Fibroblast of skin of right biceps (primary cell): ENCODE data around the gene CTAG1B.
"Not testable (repeated sequence)": the region's sequence is repeated elsewhere in the genome, so short reads cannot be mapped to it uniquely, and the experiment has no call there.

ENCODE experiments used
- DNase-seq: peaks from one replicate; pipeline ENCODE4 v3.0.0-alpha.2; 2013

CTAG1B gene

GRCh38 chrX:154619182-154619581, at the start of gene CTAG1B:
Gene CTAG1B (minus strand): TSS chrX:154619282. CDS start chrX:154619218, 64 bp downstream.
- not testable (repeated sequence) for DNase-seq

GRCh38 chrX:154661899-154662298, 42.8 kb upstream of the CTAG1B start:
- DNase-seq = no peak

GRCh38 chrX:154661170-154661569, 42.1 kb upstream of the CTAG1B start:
- DNase-seq = no peak

- no peak for DNase-seq
These were observed 41.5 kb upstream of the CTAG1B start for GRCh38 chrX:154660541-154660940.

GRCh38 chrX:154658957-154659356, 39.9 kb upstream of the CTAG1B start:
- no peak for DNase-seq

GRCh38 chrX:154658187-154658586, 39.1 kb upstream of the CTAG1B start:
- no peak for DNase-seq

- DNase-seq = no peak
These were observed 38.2 kb upstream of the CTAG1B start for GRCh38 chrX:154657226-154657805.

GRCh38 chrX:154655786-154656185, 36.7 kb upstream of the CTAG1B start:
- no peak for DNase-seq

GRCh38 chrX:154655346-154655745, 36.3 kb upstream of the CTAG1B start:
- no peak for DNase-seq

- DNase-seq = no peak
These were observed 35.8 kb upstream of the CTAG1B start for GRCh38 chrX:154654925-154655324.

- DNase-seq = no peak
These were observed 35.3 kb upstream of the CTAG1B start for GRCh38 chrX:154654372-154654771.

- not testable (repeated sequence) for DNase-seq
These were observed 34.3 kb upstream of the CTAG1B start, which contains the start of gene CTAG2 for GRCh38 chrX:154653413-154653812. Gene CTAG2 (minus strand): TSS chrX:154653579. CDS start chrX:154653515, 64 bp downstream.

- no peak for DNase-seq
These were observed 33.9 kb upstream of the CTAG1B start for GRCh38 chrX:154653048-154653401.

- DNase-seq = no peak
These were observed 33.4 kb upstream of the CTAG1B start for GRCh38 chrX:154652311-154653047.

- no peak for DNase-seq
These were observed 31.1 kb upstream of the CTAG1B start for GRCh38 chrX:154650221-154650510.

- DNase-seq = no peak
These were observed 30.6 kb upstream of the CTAG1B start for GRCh38 chrX:154649503-154650220.

- no peak for DNase-seq
These were observed 29.8 kb upstream of the CTAG1B start for GRCh38 chrX:154648931-154649330.

GRCh38 chrX:154645745-154646378, 26.8 kb upstream of the CTAG1B start:
- DNase-seq = not testable (repeated sequence)

- not testable (repeated sequence) for DNase-seq
These were observed 24.6 kb upstream of the CTAG1B start for GRCh38 chrX:154643708-154644107.

- not testable (repeated sequence) for DNase-seq
These were observed 22.7 kb upstream of the CTAG1B start for GRCh38 chrX:154641740-154642139.

- DNase-seq = not testable (repeated sequence)
These were observed 14.6 kb upstream of the CTAG1B start for GRCh38 chrX:154633661-154634060.

- not testable (repeated sequence) for DNase-seq
These were observed 11.9 kb upstream of the CTAG1B start for GRCh38 chrX:154630949-154631348.

GRCh38 chrX:154628960-154629359, 9.9 kb upstream of the CTAG1B start:
- DNase-seq = not testable (repeated sequence)
